ENCODE measurements around the gene NUP210L.
"Not testable (repeated sequence)": the region's sequence is repeated elsewhere in the genome, so short reads cannot be mapped to it uniquely, and the experiment has no call there.

The NUP210L gene

DNA sequence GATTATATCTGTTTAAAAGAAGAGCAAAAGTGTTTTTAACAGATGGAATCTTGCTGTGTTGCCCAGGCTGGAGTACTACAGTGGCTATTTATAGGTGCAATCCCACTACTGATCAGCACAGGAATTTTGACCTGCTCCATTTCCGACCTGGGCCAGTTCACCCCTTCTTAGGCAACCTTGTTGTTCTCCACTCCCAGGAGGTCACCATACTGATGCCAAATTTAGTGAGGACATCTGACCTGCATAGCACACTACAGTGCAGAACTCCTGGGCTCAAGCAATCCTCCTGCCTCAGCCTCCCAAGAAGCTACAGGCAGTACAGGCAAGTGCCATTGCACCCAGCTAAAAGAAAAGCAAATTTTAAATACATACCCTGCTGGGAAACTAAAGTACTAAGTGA is 11.3 kb upstream of the NUP210L start:
- peaks cover 86% of the 10 kb centered on the region for H3K36me3 ChIP-seq (ENCODE audit: control insufficient read depth, low read depth, low read length)
- no peak overlapping the region for H3K9ac ChIP-seq (ENCODE audit: low read length)
- no peak overlapping the region for H3K27ac ChIP-seq (ENCODE audit: low read length)
- H3K27me3 ChIP-seq (ENCODE audit: control insufficient read depth, insufficient read depth, low read length): no peaks in the 10 kb centered on the region
- H3K4me1 ChIP-seq (ENCODE audit: control insufficient read depth, low read depth, low read length): no peaks in the 10 kb centered on the region
- no peaks in the 10 kb centered on the region for H3K9me3 ChIP-seq (ENCODE audit: control insufficient read depth, low read depth, low read length)
- H3K4me3 ChIP-seq (ENCODE audit: low read length): no peak overlapping the region

GRCh38 chr1:154159554-154159953 is 4.7 kb upstream of the NUP210L start:
- H3K9me3 ChIP-seq (ENCODE audit: control insufficient read depth, low read depth, low read length): no peaks in the 10 kb centered on the region
- H3K4me3 ChIP-seq (ENCODE audit: low read length): no peak overlapping the region
- no peaks in the 10 kb centered on the region for H3K27me3 ChIP-seq (ENCODE audit: control insufficient read depth, insufficient read depth, low read length)
- no peak overlapping the region for H3K9ac ChIP-seq (ENCODE audit: low read length)
- no peak overlapping the region for H3K27ac ChIP-seq (ENCODE audit: low read length)
- no peaks in the 10 kb centered on the region for H3K4me1 ChIP-seq (ENCODE audit: control insufficient read depth, low read depth, low read length)
- H3K36me3 ChIP-seq (ENCODE audit: control insufficient read depth, low read depth, low read length): peaks cover 75% of the 10 kb centered on the region

- no peak overlapping the region for H3K27ac ChIP-seq (ENCODE audit: low read length)
- H3K9me3 ChIP-seq (ENCODE audit: control insufficient read depth, low read depth, low read length): no peaks in the 10 kb centered on the region
- H3K9ac ChIP-seq (ENCODE audit: low read length): no peak overlapping the region
- no peak overlapping the region for H3K4me3 ChIP-seq (ENCODE audit: low read length)
- H3K4me1 ChIP-seq (ENCODE audit: control insufficient read depth, low read depth, low read length): no peaks in the 10 kb centered on the region
- peaks cover 68% of the 10 kb centered on the region for H3K36me3 ChIP-seq (ENCODE audit: control insufficient read depth, low read depth, low read length)
- H3K27me3 ChIP-seq (ENCODE audit: control insufficient read depth, insufficient read depth, low read length): no peaks in the 10 kb centered on the region
Observed at GRCh38 chr1:154158307-154159125, 3.6 kb upstream of the NUP210L start.

DNA sequence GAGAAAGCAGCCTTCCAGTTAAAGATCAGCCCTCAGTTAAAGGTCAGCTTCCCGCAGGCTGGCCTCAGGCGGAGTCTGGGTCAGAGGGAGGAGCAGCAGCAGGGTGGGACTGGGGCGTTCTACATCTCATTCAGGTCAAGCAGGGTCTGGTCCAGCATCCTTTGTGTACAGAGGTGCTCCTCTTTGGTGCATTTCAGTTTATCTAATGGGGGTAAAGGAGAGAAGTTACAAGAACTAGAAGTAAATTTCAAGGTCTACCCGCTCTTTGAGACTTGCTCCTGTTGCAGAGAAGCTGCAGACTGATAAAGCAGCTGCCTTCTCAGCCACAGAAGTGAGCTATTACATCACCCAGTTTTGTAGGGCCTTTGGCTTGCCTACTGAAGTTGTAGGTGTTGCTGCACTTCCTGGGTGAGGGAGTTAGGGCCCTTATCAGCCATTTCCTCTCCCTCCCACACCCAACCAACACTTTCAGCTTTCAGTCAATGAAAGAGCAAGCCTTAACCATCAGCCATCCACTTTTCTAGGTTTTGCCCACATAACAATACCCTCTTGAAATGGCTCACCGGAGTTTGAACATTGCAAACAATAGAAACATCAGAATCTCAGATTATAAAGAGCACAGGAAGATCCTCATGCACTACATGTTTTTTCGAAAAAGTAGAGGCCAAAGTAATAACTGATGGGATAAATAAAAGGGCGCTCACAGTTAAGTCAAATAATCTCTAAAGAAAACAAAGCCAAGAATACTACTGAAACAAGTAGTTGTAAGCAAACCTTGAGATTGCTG is 2.8 kb upstream of the NUP210L start:
- Histone ChIP-seq H3K9ac (ENCODE audit: low read length) (no peak overlapping the region), H3K4me1 (ENCODE audit: control insufficient read depth, low read depth, low read length) (no peaks in the 10 kb centered on the region), H3K27me3 (ENCODE audit: control insufficient read depth, insufficient read depth, low read length) (no peaks in the 10 kb centered on the region), H3K36me3 (ENCODE audit: control insufficient read depth, low read depth, low read length) (peaks cover 60% of the 10 kb centered on the region), H3K4me3 (ENCODE audit: low read length) (no peak overlapping the region), H3K27ac (ENCODE audit: low read length) (no peak overlapping the region), H3K9me3 (ENCODE audit: control insufficient read depth, low read depth, low read length) (no peaks in the 10 kb centered on the region)

DNA sequence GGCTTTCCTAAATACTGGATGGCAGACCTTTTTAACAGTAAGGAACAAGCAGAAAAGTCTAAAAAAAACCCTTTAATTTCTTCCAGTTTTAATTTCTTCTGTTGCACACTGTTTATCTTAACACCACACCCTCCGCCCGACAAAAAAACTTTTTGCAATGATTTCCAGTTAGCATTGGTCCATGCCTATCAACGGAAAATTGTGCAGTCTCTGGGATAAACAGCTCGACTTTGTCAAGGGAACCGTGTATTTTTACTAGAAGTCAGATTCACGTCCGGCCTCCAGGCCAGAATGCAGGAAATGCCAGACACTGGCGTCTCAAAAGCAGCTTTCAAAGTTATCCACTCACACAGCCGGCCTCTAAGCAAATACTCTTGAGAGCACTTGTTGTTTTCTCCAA is 378 bp upstream of the NUP210L start:
- H3K9me3 ChIP-seq (ENCODE audit: control insufficient read depth, low read depth, low read length): no peaks in the 10 kb centered on the region
- no peak overlapping the region for H3K4me3 ChIP-seq (ENCODE audit: low read length)
- no peaks in the 10 kb centered on the region for H3K4me1 ChIP-seq (ENCODE audit: control insufficient read depth, low read depth, low read length)
- no peak overlapping the region for H3K9ac ChIP-seq (ENCODE audit: low read length)
- no peak overlapping the region for H3K27ac ChIP-seq (ENCODE audit: low read length)
- no peaks in the 10 kb centered on the region for H3K27me3 ChIP-seq (ENCODE audit: control insufficient read depth, insufficient read depth, low read length)
- peaks cover 39% of the 10 kb centered on the region for H3K36me3 ChIP-seq (ENCODE audit: control insufficient read depth, low read depth, low read length)

GRCh38 chr1:154154053-154154452 is 820 bp downstream of the NUP210L start:
- Histone ChIP-seq H3K4me1 (ENCODE audit: control insufficient read depth, low read depth, low read length) (no peaks in the 10 kb centered on the region), H3K4me3 (ENCODE audit: low read length) (no peak overlapping the region), H3K36me3 (ENCODE audit: control insufficient read depth, low read depth, low read length) (peaks cover 28% of the 10 kb centered on the region), H3K9ac (ENCODE audit: low read length) (no peak overlapping the region), H3K27ac (ENCODE audit: low read length) (no peak overlapping the region), H3K9me3 (ENCODE audit: control insufficient read depth, low read depth, low read length) (no peaks in the 10 kb centered on the region), H3K27me3 (ENCODE audit: control insufficient read depth, insufficient read depth, low read length) (no peaks in the 10 kb centered on the region)

GRCh38 chr1:154151311-154151710 is 3.6 kb downstream of the NUP210L start:
- Histone ChIP-seq H3K4me3 (ENCODE audit: low read length) (no peak overlapping the region), H3K36me3 (ENCODE audit: control insufficient read depth, low read depth, low read length) (peaks cover 6% of the 10 kb centered on the region), H3K9ac (ENCODE audit: low read length) (no peak overlapping the region), H3K27ac (ENCODE audit: low read length) (no peak overlapping the region), H3K4me1 (ENCODE audit: control insufficient read depth, low read depth, low read length) (no peaks in the 10 kb centered on the region), H3K9me3 (ENCODE audit: control insufficient read depth, low read depth, low read length) (no peaks in the 10 kb centered on the region), H3K27me3 (ENCODE audit: control insufficient read depth, insufficient read depth, low read length) (no peaks in the 10 kb centered on the region)

GRCh38 chr1:154148807-154149206 is 6.1 kb downstream of the NUP210L start:
- no peaks in the 10 kb centered on the region for H3K4me1 ChIP-seq (ENCODE audit: control insufficient read depth, low read depth, low read length)
- H3K36me3 ChIP-seq (ENCODE audit: control insufficient read depth, low read depth, low read length): no peaks in the 10 kb centered on the region
- H3K4me3 ChIP-seq (ENCODE audit: low read length): no peak overlapping the region
- no peaks in the 10 kb centered on the region for H3K27me3 ChIP-seq (ENCODE audit: control insufficient read depth, insufficient read depth, low read length)
- H3K27ac ChIP-seq (ENCODE audit: low read length): no peak overlapping the region
- H3K9me3 ChIP-seq (ENCODE audit: control insufficient read depth, low read depth, low read length): no peaks in the 10 kb centered on the region
- H3K9ac ChIP-seq (ENCODE audit: low read length): no peak overlapping the region

GRCh38 chr1:154147505-154147904 is 7.4 kb downstream of the NUP210L start:
- H3K27ac ChIP-seq (ENCODE audit: low read length); H3K4me3 ChIP-seq (ENCODE audit: low read length); H3K9ac ChIP-seq (ENCODE audit: low read length); H3K36me3 ChIP-seq (ENCODE audit: control insufficient read depth, low read depth, low read length); H3K4me1 ChIP-seq (ENCODE audit: control insufficient read depth, low read depth, low read length); H3K9me3 ChIP-seq (ENCODE audit: control insufficient read depth, low read depth, low read length); H3K27me3 ChIP-seq (ENCODE audit: control insufficient read depth, insufficient read depth, low read length): not testable (repeated sequence)

- no peak overlapping the region for H3K27ac ChIP-seq (ENCODE audit: low read length)
- H3K9me3 ChIP-seq (ENCODE audit: control insufficient read depth, low read depth, low read length): no peaks in the 10 kb centered on the region
- no peak overlapping the region for H3K9ac ChIP-seq (ENCODE audit: low read length)
- no peaks in the 10 kb centered on the region for H3K4me1 ChIP-seq (ENCODE audit: control insufficient read depth, low read depth, low read length)
- H3K27me3 ChIP-seq (ENCODE audit: control insufficient read depth, insufficient read depth, low read length): no peaks in the 10 kb centered on the region
- no peaks in the 10 kb centered on the region for H3K36me3 ChIP-seq (ENCODE audit: control insufficient read depth, low read depth, low read length)
- no peak overlapping the region for H3K4me3 ChIP-seq (ENCODE audit: low read length)
Observed at GRCh38 chr1:154145986-154146385, 8.9 kb downstream of the NUP210L start.

GRCh38 chr1:154142358-154142757 is 12.5 kb downstream of the NUP210L start:
- no peaks in the 10 kb centered on the region for H3K27me3 ChIP-seq (ENCODE audit: control insufficient read depth, insufficient read depth, low read length)
- no peaks in the 10 kb centered on the region for H3K9me3 ChIP-seq (ENCODE audit: control insufficient read depth, low read depth, low read length)
- no peak overlapping the region for H3K4me3 ChIP-seq (ENCODE audit: low read length)
- no peaks in the 10 kb centered on the region for H3K4me1 ChIP-seq (ENCODE audit: control insufficient read depth, low read depth, low read length)
- H3K27ac ChIP-seq (ENCODE audit: low read length): no peak overlapping the region
- H3K36me3 ChIP-seq (ENCODE audit: control insufficient read depth, low read depth, low read length): no peaks in the 10 kb centered on the region
- no peak overlapping the region for H3K9ac ChIP-seq (ENCODE audit: low read length)

DNA sequence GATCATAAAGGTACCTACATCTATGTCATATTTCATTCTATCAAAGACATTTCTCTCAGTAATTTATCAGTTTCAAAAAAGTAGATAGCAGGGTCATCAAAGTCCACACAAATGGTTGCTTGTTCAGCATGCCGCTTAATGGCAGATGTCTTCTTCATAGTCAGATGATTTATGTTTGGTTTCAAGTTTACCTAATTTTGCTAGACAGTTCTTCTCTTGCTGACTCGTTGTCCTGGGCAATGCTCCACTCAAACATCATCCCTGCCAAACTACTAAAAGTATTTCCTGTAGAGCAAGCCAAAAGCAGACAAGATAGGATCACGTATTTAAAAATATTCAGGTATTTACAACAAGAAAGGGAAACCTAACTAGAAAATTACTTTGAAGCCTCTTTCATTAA is 13.6 kb downstream of the NUP210L start:
- no peaks in the 10 kb centered on the region for H3K9me3 ChIP-seq (ENCODE audit: control insufficient read depth, low read depth, low read length)
- no peaks in the 10 kb centered on the region for H3K27me3 ChIP-seq (ENCODE audit: control insufficient read depth, insufficient read depth, low read length)
- no peaks in the 10 kb centered on the region for H3K36me3 ChIP-seq (ENCODE audit: control insufficient read depth, low read depth, low read length)
- H3K4me1 ChIP-seq (ENCODE audit: control insufficient read depth, low read depth, low read length): no peaks in the 10 kb centered on the region
- H3K4me3 ChIP-seq (ENCODE audit: low read length): no peak overlapping the region
- H3K27ac ChIP-seq (ENCODE audit: low read length): no peak overlapping the region
- H3K9ac ChIP-seq (ENCODE audit: low read length): no peak overlapping the region
